ENCODE data around the gene BID.

Gene BID

DNA sequence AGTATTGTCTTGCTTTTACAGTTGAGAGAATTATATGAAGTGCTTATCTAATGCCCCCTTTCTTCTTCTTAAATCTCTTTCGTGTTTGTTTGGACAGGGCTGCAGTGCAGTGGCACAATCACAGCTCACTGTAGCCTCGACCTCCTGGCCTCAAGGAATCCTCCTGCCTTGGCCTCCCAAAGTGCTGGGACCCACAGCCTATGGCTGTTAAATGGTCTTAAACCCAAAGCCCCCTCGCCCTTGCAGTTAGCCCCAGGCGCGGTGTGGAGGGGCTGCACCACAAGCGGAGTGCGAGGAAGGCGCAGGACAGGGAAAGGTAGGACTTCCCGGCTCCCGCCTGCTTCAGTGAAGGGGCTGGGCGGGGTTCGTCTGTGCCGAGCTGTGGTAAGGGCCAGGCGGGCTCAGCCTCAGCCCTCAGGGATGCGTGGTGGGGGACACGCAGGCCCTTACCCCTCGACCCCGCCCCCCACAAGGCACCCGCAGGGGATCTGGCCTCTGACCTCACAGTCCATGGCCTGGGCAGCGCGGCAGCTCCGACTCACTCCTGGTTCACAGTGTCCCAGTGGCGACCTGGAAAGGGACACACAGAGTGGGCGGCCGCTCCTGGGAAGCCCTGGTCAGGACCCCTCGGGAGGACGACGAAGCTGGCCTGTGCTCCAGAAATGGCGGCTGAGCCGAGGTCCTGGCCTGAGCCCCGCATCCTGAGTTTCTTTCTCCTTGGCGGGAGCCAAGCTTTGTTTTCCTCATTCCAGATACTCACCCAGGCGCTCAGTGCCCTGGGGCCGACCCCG is 24.5 kb downstream of the BID start:
- no peaks in the 10 kb centered on the region for H3K9me3 ChIP-seq (ENCODE audit: control insufficient read depth, insufficient read depth, low read length)
- H3K4me1 ChIP-seq (ENCODE audit: control insufficient read depth, insufficient read depth, low read length): no peaks in the 10 kb centered on the region
- no peak overlapping the region for H3K4me3 ChIP-seq (ENCODE audit: low read depth, low read length)
- no peaks in the 10 kb centered on the region for H3K27me3 ChIP-seq (ENCODE audit: control insufficient read depth, insufficient read depth, low read length)
- H3K9ac ChIP-seq (ENCODE audit: low read depth, low read length): no peak overlapping the region
- H3K36me3 ChIP-seq (ENCODE audit: control insufficient read depth, insufficient read depth, low read length): no peaks in the 10 kb centered on the region

DNA sequence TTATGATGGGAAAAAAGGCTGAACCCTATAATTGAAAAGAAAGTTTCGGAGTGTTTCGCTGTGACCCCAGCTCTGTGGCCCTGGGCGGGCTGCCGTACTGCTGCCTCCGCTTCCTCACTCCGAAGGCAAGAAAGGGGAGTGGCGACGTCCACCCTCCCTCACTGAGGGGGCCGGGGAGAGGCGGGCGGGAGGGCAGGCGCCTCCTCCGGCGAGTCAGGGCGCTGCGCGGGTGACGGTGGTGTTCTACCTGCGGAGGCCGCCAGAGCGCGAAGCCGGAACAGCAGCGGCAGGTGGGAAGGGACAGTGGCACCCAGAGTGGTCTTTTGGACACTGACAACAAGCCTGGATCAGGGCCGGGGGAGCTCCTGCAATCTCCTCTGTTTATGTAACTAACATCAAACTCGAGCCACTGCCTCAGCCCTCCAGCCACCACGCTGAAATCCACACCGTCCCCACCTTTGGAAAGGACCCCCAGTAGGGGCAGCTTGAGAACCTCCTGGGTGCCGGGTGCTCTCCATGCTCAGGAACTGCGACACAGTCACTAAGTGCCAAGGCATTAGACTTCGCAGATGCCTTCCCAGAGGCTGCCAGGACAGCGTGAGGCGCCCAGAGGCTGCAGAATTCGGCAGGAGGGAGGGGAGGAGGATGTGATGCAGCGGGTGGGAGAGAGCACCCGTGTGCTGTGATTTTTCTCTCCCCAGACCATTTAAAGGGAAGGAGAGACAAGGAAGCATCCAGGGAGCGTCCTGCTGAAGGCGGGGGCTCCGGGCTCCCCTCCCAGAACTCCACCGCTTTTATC is 25.5 kb downstream of the BID start:
- H3K36me3 ChIP-seq (ENCODE audit: control insufficient read depth, insufficient read depth, low read length): no peaks in the 10 kb centered on the region
- no peak overlapping the region for H3K9ac ChIP-seq (ENCODE audit: low read depth, low read length)

GRCh38 chr22:17746916-17747315 is 27.4 kb downstream of the BID start:
- Histone ChIP-seq H3K27me3 (ENCODE audit: control insufficient read depth, insufficient read depth, low read length) (no peaks in the 10 kb centered on the region), H3K9ac (ENCODE audit: low read depth, low read length) (no peak overlapping the region), H3K9me3 (ENCODE audit: control insufficient read depth, insufficient read depth, low read length) (no peaks in the 10 kb centered on the region), H3K4me3 (ENCODE audit: low read depth, low read length) (no peak overlapping the region), H3K36me3 (ENCODE audit: control insufficient read depth, insufficient read depth, low read length) (no peaks in the 10 kb centered on the region), H3K4me1 (ENCODE audit: control insufficient read depth, insufficient read depth, low read length) (peaks cover 9% of the 10 kb centered on the region)

More for the DNA sequence above, 25.5 kb downstream of the BID start:
- no peaks in the 10 kb centered on the region for H3K9me3 ChIP-seq (ENCODE audit: control insufficient read depth, insufficient read depth, low read length)
- no peaks in the 10 kb centered on the region for H3K27me3 ChIP-seq (ENCODE audit: control insufficient read depth, insufficient read depth, low read length)
- H3K4me1 ChIP-seq (ENCODE audit: control insufficient read depth, insufficient read depth, low read length): peaks cover 6% of the 10 kb centered on the region
- no peak overlapping the region for H3K4me3 ChIP-seq (ENCODE audit: low read depth, low read length)

DNA sequence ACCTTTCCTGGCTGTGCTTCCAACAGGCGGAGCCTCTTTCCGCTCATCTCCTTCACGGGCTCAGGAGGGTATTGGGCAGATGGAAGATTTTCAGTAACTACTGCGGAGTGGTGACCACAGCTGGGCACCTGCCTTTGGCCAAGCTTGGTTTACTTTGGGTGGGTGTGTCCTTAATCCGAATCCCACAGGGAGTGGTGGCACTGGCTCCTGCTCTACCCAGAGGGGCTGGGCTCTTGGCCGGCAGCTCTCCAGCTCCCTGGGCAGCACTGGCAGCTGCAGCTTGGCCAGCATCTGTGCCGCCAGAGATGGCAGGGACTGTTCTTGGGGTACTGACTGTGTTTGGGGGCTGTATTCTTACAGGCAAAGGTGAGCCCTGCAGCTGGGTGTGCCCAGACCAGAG is 29.8 kb downstream of the BID start:
- H3K27me3 ChIP-seq (ENCODE audit: control insufficient read depth, insufficient read depth, low read length): no peaks in the 10 kb centered on the region
- H3K4me3 ChIP-seq (ENCODE audit: low read depth, low read length): no peak overlapping the region
- H3K4me1 ChIP-seq (ENCODE audit: control insufficient read depth, insufficient read depth, low read length): peaks cover 9% of the 10 kb centered on the region
- H3K9me3 ChIP-seq (ENCODE audit: control insufficient read depth, insufficient read depth, low read length): no peaks in the 10 kb centered on the region
- H3K9ac ChIP-seq (ENCODE audit: low read depth, low read length): no peak overlapping the region
- no peaks in the 10 kb centered on the region for H3K36me3 ChIP-seq (ENCODE audit: control insufficient read depth, insufficient read depth, low read length)

GRCh38 chr22:17743661-17744411 is 30.4 kb downstream of the BID start:
- H3K9ac ChIP-seq (ENCODE audit: low read depth, low read length): no peak overlapping the region
- no peak overlapping the region for H3K4me3 ChIP-seq (ENCODE audit: low read depth, low read length)
- H3K27me3 ChIP-seq (ENCODE audit: control insufficient read depth, insufficient read depth, low read length): no peaks in the 10 kb centered on the region
- no peaks in the 10 kb centered on the region for H3K9me3 ChIP-seq (ENCODE audit: control insufficient read depth, insufficient read depth, low read length)
- H3K36me3 ChIP-seq (ENCODE audit: control insufficient read depth, insufficient read depth, low read length): no peaks in the 10 kb centered on the region
- H3K4me1 ChIP-seq (ENCODE audit: control insufficient read depth, insufficient read depth, low read length): peaks cover 9% of the 10 kb centered on the region

DNA sequence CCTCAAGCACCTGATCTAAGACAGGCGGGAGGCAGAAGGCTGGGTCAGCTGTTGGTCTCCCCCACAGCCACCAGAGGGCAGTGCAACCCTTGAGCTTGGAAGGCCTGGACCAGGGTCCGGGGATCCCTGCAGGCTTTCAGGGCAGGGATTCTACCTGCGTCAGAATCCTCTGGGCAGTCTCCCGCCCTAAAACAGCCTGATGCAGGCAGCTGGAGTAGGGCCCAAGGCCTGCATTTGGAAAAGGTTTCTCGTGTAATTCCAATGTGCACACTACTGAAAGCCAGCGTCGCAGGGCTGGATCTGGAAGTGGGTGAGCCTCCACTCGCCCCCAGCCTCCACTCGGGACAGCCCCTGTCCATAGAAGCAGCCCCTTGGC is 31.8 kb downstream of the BID start:
- Histone ChIP-seq H3K27me3 (ENCODE audit: control insufficient read depth, insufficient read depth, low read length) (no peaks in the 10 kb centered on the region), H3K4me3 (ENCODE audit: low read depth, low read length) (no peak overlapping the region), H3K4me1 (ENCODE audit: control insufficient read depth, insufficient read depth, low read length) (peaks cover 9% of the 10 kb centered on the region), H3K9me3 (ENCODE audit: control insufficient read depth, insufficient read depth, low read length) (no peaks in the 10 kb centered on the region), H3K36me3 (ENCODE audit: control insufficient read depth, insufficient read depth, low read length) (no peaks in the 10 kb centered on the region), H3K9ac (ENCODE audit: low read depth, low read length) (peak overlapping the region; percentile 37)

GRCh38 chr22:17741866-17742526 is 32.3 kb downstream of the BID start:
- Histone ChIP-seq H3K4me1 (ENCODE audit: control insufficient read depth, insufficient read depth, low read length) (peaks cover 9% of the 10 kb centered on the region), H3K9me3 (ENCODE audit: control insufficient read depth, insufficient read depth, low read length) (no peaks in the 10 kb centered on the region), H3K27me3 (ENCODE audit: control insufficient read depth, insufficient read depth, low read length) (no peaks in the 10 kb centered on the region), H3K4me3 (ENCODE audit: low read depth, low read length) (no peak overlapping the region), H3K9ac (ENCODE audit: low read depth, low read length) (no peak overlapping the region), H3K36me3 (ENCODE audit: control insufficient read depth, insufficient read depth, low read length) (no peaks in the 10 kb centered on the region)

- no peaks in the 10 kb centered on the region for H3K27me3 ChIP-seq (ENCODE audit: control insufficient read depth, insufficient read depth, low read length)
- H3K9ac ChIP-seq (ENCODE audit: low read depth, low read length): no peak overlapping the region
- H3K4me1 ChIP-seq (ENCODE audit: control insufficient read depth, insufficient read depth, low read length): peaks cover 9% of the 10 kb centered on the region
- no peak overlapping the region for H3K4me3 ChIP-seq (ENCODE audit: low read depth, low read length)
- H3K9me3 ChIP-seq (ENCODE audit: control insufficient read depth, insufficient read depth, low read length): no peaks in the 10 kb centered on the region
- no peaks in the 10 kb centered on the region for H3K36me3 ChIP-seq (ENCODE audit: control insufficient read depth, insufficient read depth, low read length)
Measured at GRCh38 chr22:17739196-17739975, 34.9 kb downstream of the BID start.

DNA sequence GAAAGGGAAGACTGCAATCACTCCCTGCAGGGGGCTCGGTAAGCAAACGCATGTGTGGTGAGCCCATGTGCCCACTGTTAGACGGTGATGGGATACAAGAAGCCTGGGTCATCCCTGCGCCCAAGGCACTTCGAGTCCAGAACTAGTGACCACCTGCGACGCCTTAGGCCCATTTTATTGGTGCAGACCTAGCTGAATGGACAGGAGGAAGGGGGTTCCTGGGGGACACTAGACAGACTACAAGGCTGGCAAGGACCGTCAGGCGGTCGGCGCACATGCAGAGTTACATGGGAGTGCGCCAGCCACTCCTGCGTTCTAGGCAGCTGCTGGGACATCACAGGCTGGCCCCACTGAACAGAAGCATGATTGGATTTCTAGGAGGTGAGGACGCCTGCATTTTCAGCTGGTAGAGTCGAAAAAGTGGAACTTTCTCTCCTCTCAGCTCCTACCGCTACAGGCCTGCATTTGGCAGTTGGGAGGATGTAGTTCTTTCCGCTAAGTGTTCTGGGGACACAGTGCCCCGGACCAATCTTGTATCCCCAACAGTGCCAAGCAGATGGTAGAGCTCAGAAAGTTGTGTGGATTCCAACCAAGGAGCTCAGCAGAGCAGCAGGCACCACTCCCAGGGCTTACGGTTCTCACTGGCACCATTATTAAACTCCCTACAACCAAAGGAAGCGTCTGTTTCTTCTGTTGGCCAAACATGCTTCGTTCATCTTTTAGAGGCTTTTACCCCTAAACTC is 35.7 kb downstream of the BID start:
- no peak overlapping the region for H3K9ac ChIP-seq (ENCODE audit: low read depth, low read length)
- H3K27me3 ChIP-seq (ENCODE audit: control insufficient read depth, insufficient read depth, low read length): no peaks in the 10 kb centered on the region
- H3K36me3 ChIP-seq (ENCODE audit: control insufficient read depth, insufficient read depth, low read length): no peaks in the 10 kb centered on the region
- no peaks in the 10 kb centered on the region for H3K9me3 ChIP-seq (ENCODE audit: control insufficient read depth, insufficient read depth, low read length)
- H3K4me1 ChIP-seq (ENCODE audit: control insufficient read depth, insufficient read depth, low read length): peaks cover 2% of the 10 kb centered on the region
- H3K4me3 ChIP-seq (ENCODE audit: low read depth, low read length): no peak overlapping the region

GRCh38 chr22:17734187-17734586 is 40.1 kb downstream of the BID start:
- no peaks in the 10 kb centered on the region for H3K4me1 ChIP-seq (ENCODE audit: control insufficient read depth, insufficient read depth, low read length)
- H3K9me3 ChIP-seq (ENCODE audit: control insufficient read depth, insufficient read depth, low read length): no peaks in the 10 kb centered on the region
- no peaks in the 10 kb centered on the region for H3K27me3 ChIP-seq (ENCODE audit: control insufficient read depth, insufficient read depth, low read length)
- H3K36me3 ChIP-seq (ENCODE audit: control insufficient read depth, insufficient read depth, low read length): peaks cover 5% of the 10 kb centered on the region
- H3K4me3 ChIP-seq (ENCODE audit: low read depth, low read length): no peak overlapping the region
- H3K9ac ChIP-seq (ENCODE audit: low read depth, low read length): no peak overlapping the region

Measured in iPS-15b (cell line).